Stimulated activated naive CD8-positive, alpha-beta T cell treated with anti-CD3 and anti-CD28 coated beads, Interleukin-15, amount 100 ng/mL, for 72 hours (primary cell): ENCODE measurements around the gene TBXAS1.
"Not testable (repeated sequence)": the region's sequence is repeated elsewhere in the genome, so short reads cannot be mapped to it uniquely, and the experiment has no call there.

Experiments
- ATAC-seq: fragments of 150-1000 bp; cut with Tn5 transposase; 2 replicates; pipeline ENCODE4 v1.10.0; 2021; ENCODE audit warnings: mild to moderate bottlenecking, moderate library complexity
- DNase-seq, 2 donors: peaks; one replicate each; pipeline ENCODE4 v3.0.0; 2021 to 2022
- H3K27ac Mint-ChIP-seq, 2 donors: one replicate each; pipeline ENCODE4 v1.8.0; 2022; ENCODE audit warnings: mild to moderate bottlenecking in 2 of 2, mixed read lengths in 2 of 2, moderate library complexity in 2 of 2
- H3K27me3 Mint-ChIP-seq: one replicate; pipeline ENCODE4 v1.8.0; 2022; ENCODE audit warnings: mixed read lengths
- H3K4me1 Mint-ChIP-seq: one replicate; pipeline ENCODE4 v1.8.0; 2022; ENCODE audit warnings: mild to moderate bottlenecking, mixed read lengths
- H3K4me3 Mint-ChIP-seq, 2 donors: one replicate each; pipeline ENCODE4 v1.8.0; 2022; ENCODE audit warnings: mild to moderate bottlenecking in 2 of 2, mixed read lengths in 2 of 2, moderate library complexity in 1 of 2
- H3K9me3 Mint-ChIP-seq, 2 donors: one replicate each; pipeline ENCODE4 v1.8.0; 2022; ENCODE audit warnings: mixed read lengths in 2 of 2

Gene TBXAS1

GRCh38 chr7:139817249-139817648, 11.8 kb upstream of the TBXAS1 start:
- Mint-ChIP-seq H3K27me3 (no peaks in the 10 kb centered on the region), H3K27ac (no peak overlapping the region), H3K9me3 (peaks cover 4 to 21% of the 10 kb centered on the region in 2 donors), H3K4me3 (no peak overlapping the region), H3K4me1 (peaks cover 6% of the 10 kb centered on the region)
- DNase-seq (no peak), ATAC-seq (no peak)

- Mint-ChIP-seq H3K4me1 (no peaks in the 10 kb centered on the region), H3K27ac (no peak overlapping the region), H3K27me3 (no peaks in the 10 kb centered on the region), H3K4me3 (no peak overlapping the region), H3K9me3 (peaks cover 4 to 20% of the 10 kb centered on the region in 2 donors)
- DNase-seq (no peak), ATAC-seq (no peak)
Measured at GRCh38 chr7:139820089-139820488, 9.0 kb upstream of the TBXAS1 start.

GRCh38 chr7:139821349-139822105, 7.5 kb upstream of the TBXAS1 start:
- Mint-ChIP-seq H3K27me3 (peaks cover 1% of the 10 kb centered on the region), H3K27ac (no peak overlapping the region), H3K9me3 (peaks cover 0 to 7% of the 10 kb centered on the region in 2 donors), H3K4me3 (no peak overlapping the region), H3K4me1 (no peaks in the 10 kb centered on the region)
- ATAC-seq (no peak), DNase-seq (no peak)

GRCh38 chr7:139822855-139823254, 6.2 kb upstream of the TBXAS1 start:
- peaks cover 14% of the 10 kb centered on the region for H3K27me3 Mint-ChIP-seq
- no peak overlapping the region for H3K27ac Mint-ChIP-seq
- no peak overlapping the region for H3K4me3 Mint-ChIP-seq
- no peaks in the 10 kb centered on the region for H3K4me1 Mint-ChIP-seq
- no peak for ATAC-seq
- DNase-seq: no peak
- H3K9me3 Mint-ChIP-seq: no peaks in the 10 kb centered on the region

GRCh38 chr7:139823959-139824521, 5.0 kb upstream of the TBXAS1 start:
- Mint-ChIP-seq H3K4me3 (no peak overlapping the region), H3K4me1 (peaks cover 2% of the 10 kb centered on the region), H3K9me3 (no peaks in the 10 kb centered on the region), H3K27me3 (peaks cover 19% of the 10 kb centered on the region), H3K27ac (no peak overlapping the region)
- DNase-seq (no peak), ATAC-seq (no peak)

GRCh38 chr7:139825666-139826290, 3.3 kb upstream of the TBXAS1 start:
- H3K27me3 Mint-ChIP-seq: peaks cover 19% of the 10 kb centered on the region
- H3K27ac Mint-ChIP-seq: no peak overlapping the region
- DNase-seq (no peak), ATAC-seq (no peak)
- H3K9me3 Mint-ChIP-seq: no peaks in the 10 kb centered on the region
- H3K4me3 Mint-ChIP-seq: no peak overlapping the region
- peaks cover 17% of the 10 kb centered on the region for H3K4me1 Mint-ChIP-seq

- Mint-ChIP-seq H3K4me3 (no peak overlapping the region), H3K27ac (no peak overlapping the region), H3K9me3 (no peaks in the 10 kb centered on the region), H3K4me1 (peaks cover 20% of the 10 kb centered on the region), H3K27me3 (peaks cover 19% of the 10 kb centered on the region)
- ATAC-seq (peak; percentile 23), DNase-seq (no peak)
Measured at GRCh38 chr7:139827042-139827441, 2.0 kb upstream of the TBXAS1 start.

GRCh38 chr7:139828446-139828845, 618 bp upstream of the TBXAS1 start:
- ATAC-seq: no peak
- Mint-ChIP-seq H3K4me1 (peaks cover 20% of the 10 kb centered on the region), H3K9me3 (peaks cover 5 to 11% of the 10 kb centered on the region in 2 donors), H3K4me3 (no peak overlapping the region), H3K27ac (no peak overlapping the region), H3K27me3 (peaks cover 19% of the 10 kb centered on the region)
- no peak for DNase-seq

GRCh38 chr7:139829775-139830117, 682 bp downstream of the TBXAS1 start:
- DNase-seq: no peak
- H3K27me3 Mint-ChIP-seq: peaks cover 19% of the 10 kb centered on the region

GRCh38 chr7:139830292-139830691, 1.2 kb downstream of the TBXAS1 start:
- no peak for ATAC-seq
- no peak for DNase-seq
- Mint-ChIP-seq H3K27me3 (peaks cover 19% of the 10 kb centered on the region), H3K4me3 (no peak overlapping the region), H3K27ac (peak overlapping the region in 1 of 2 donors; percentile 51), H3K9me3 (peaks cover 11 to 21% of the 10 kb centered on the region in 2 donors), H3K4me1 (peaks cover 20% of the 10 kb centered on the region)

More at GRCh38 chr7:139829775-139830117, 682 bp downstream of the TBXAS1 start:
- peak overlapping the region in 1 of 2 donors; percentile 51 for H3K27ac Mint-ChIP-seq
- no peak for ATAC-seq
- H3K4me1 Mint-ChIP-seq: peaks cover 20% of the 10 kb centered on the region
- peaks cover 11 to 20% of the 10 kb centered on the region in 2 donors for H3K9me3 Mint-ChIP-seq
- H3K4me3 Mint-ChIP-seq: peak overlapping the region; percentile 30 to 61

- Mint-ChIP-seq H3K4me1 (peaks cover 20% of the 10 kb centered on the region), H3K27me3 (peaks cover 19% of the 10 kb centered on the region), H3K27ac (peak overlapping the region in 1 of 2 donors; percentile 31), H3K4me3 (no peak overlapping the region), H3K9me3 (peaks cover 16 to 21% of the 10 kb centered on the region in 2 donors)
- ATAC-seq: no peak
- no peak for DNase-seq
Measured at GRCh38 chr7:139830782-139831501, 1.9 kb downstream of the TBXAS1 start.

- H3K27me3 Mint-ChIP-seq, H3K4me3 Mint-ChIP-seq, H3K27ac Mint-ChIP-seq, DNase-seq, ATAC-seq, H3K4me1 Mint-ChIP-seq: not testable (repeated sequence)
- peaks cover 21 to 29% of the 10 kb centered on the region in 2 donors for H3K9me3 Mint-ChIP-seq
Measured at GRCh38 chr7:139835848-139836247, 6.8 kb downstream of the TBXAS1 start.

- not testable (repeated sequence) for ATAC-seq, H3K4me1 Mint-ChIP-seq, H3K4me3 Mint-ChIP-seq, H3K27ac Mint-ChIP-seq, H3K27me3 Mint-ChIP-seq, DNase-seq
- peaks cover 21 to 29% of the 10 kb centered on the region in 2 donors for H3K9me3 Mint-ChIP-seq
Measured at GRCh38 chr7:139837291-139837690, 8.2 kb downstream of the TBXAS1 start.

- no peak for ATAC-seq
- no peak overlapping the region for H3K27ac Mint-ChIP-seq
- no peaks in the 10 kb centered on the region for H3K4me1 Mint-ChIP-seq
- H3K9me3 Mint-ChIP-seq: peaks cover 11 to 24% of the 10 kb centered on the region in 2 donors
- H3K4me3 Mint-ChIP-seq: no peak overlapping the region
- no peak for DNase-seq
- H3K27me3 Mint-ChIP-seq: no peaks in the 10 kb centered on the region
Measured at GRCh38 chr7:139838276-139838675, 9.2 kb downstream of the TBXAS1 start.

- Mint-ChIP-seq H3K27ac (no peak overlapping the region), H3K9me3 (peaks cover 10 to 24% of the 10 kb centered on the region in 2 donors), H3K4me1 (no peaks in the 10 kb centered on the region), H3K4me3 (no peak overlapping the region), H3K27me3 (no peaks in the 10 kb centered on the region)
- no peak for DNase-seq
- ATAC-seq: no peak
Measured at GRCh38 chr7:139838876-139839275, 9.8 kb downstream of the TBXAS1 start.
